ENCODE measurements around the gene GPRC5A.

GPRC5A gene

GRCh38 chr12:12945591-12945990 lies 54.2 kb downstream of the GPRC5A start:
- no peak for DNase-seq

- DNase-seq: no peak
Observed at GRCh38 chr12:12946686-12947355, 55.5 kb downstream of the GPRC5A start.

GRCh38 chr12:12947902-12948301 lies 56.5 kb downstream of the GPRC5A start:
- no peak for DNase-seq

GRCh38 chr12:12951504-12951903 lies 60.1 kb downstream of the GPRC5A start:
- no peak for DNase-seq

GRCh38 chr12:12952036-12952435 lies 60.7 kb downstream of the GPRC5A start, which contains the start of gene GPRC5D:
GPRC5D (minus strand) TSS chr12:12952170; CDS start chr12:12950384, 1,786 bp downstream.
- no peak for DNase-seq

DNA sequence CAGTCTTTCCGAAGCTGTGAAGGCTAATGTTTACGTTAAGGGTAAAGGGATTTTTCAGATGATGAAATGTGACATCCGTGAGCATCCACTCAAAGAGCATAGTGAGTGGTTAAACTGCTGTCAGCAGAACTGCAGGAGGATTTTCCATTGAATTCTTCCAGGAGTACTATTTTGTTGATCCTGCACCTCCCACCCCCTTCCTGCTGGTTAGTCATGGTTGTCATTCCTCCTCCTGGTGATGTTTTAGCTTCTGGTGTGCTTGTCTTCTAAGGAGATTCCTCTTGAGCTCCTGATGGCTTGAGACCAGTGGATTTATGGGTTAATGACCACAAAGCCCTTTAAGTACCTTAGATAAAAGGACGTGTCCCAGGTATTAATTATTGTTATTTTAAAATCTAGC lies 63.0 kb downstream of the GPRC5A start:
- DNase-seq: no peak

GRCh38 chr12:12954878-12955625 lies 63.7 kb downstream of the GPRC5A start:
- DNase-seq: no peak

DNA sequence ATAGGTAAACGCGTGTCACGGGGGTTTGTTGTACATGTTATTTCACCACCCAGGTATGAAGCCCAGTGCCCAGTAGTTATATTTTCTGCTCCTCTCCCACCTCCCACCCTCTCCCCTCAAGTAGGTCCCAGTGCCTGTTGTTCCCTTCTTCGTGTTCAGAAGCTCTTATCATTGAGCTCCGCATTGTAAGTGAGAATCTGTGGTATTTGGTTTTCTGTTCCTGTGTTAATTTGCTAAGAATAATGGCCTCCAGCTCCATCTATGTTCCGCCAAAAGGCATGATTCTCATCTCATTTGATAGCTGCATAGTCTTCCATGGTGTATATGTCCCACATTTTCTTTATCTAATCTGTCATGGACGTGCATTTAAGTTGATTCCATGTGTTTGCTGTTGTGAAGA lies 67.5 kb downstream of the GPRC5A start:
- no peak for DNase-seq

GRCh38 chr12:12960639-12961209 lies 69.4 kb downstream of the GPRC5A start:
- no peak for DNase-seq

DNA sequence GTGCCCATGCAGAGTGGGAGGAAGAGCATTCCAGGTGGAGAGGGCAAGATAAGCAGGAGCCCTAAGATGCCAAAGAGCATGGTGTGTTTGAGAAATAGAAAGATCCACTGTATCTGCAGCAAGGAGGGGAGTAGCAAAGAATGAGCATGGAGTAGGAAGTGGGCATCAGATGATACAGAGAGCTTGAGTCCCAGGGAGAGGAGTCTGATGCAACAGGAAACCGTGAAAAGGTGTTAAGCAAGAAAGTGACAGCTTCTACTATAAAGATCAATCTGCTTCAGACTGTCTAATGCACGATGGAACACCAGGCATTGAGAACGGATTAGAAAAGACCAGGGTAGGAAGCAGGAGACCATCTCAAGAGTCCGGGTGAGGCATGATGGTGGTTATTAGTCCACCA lies 72.9 kb downstream of the GPRC5A start:
- no peak for DNase-seq

DNA sequence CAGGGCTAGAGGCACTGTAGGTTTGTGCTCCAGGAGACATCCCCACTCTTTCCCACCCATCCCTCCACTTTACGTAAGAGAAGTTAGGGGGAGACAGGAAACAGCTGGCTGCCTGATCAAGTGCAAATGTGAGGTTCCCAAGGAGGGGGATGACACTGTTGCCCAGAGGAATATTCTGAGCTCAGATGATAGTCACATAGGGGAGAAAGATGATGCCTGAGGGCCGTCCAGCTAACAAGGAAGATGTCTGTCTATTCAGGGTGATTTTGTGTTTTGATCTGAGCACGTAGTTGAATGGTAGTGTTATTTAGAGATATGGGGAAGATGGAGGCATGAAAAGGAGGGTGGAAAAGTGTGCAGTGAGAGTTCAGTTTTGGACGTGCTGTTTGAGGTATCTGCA lies 74.5 kb downstream of the GPRC5A start:
- DNase-seq: no peak
